HEK293T (cell line): ENCODE measurements around the gene TAGLN3.

ENCODE experiments used
- CTCF ChIA-PET: fragments of 350-600 bp; formaldehyde crosslinking; extraction: SDS; loops from one replicate; lab custom pipeline; 2021; ENCODE audit warnings: antibody characterized with exemption, inconsistent platforms; lab: Yijun Ruan, JAX
- POLR2A ChIA-PET: fragments of 350-600 bp; formaldehyde crosslinking; extraction: SDS; loops from one replicate; lab custom pipeline; 2020; ENCODE audit warnings: antibody characterized with exemption, inconsistent platforms; lab: Yijun Ruan, JAX
- DNase-seq: peaks from one replicate; pipeline ENCODE4 v3.0.0; 2012; ENCODE audit warnings: mixed read lengths; ENCODE audit errors: extremely low spot score
- ARNT ChIP-seq: fragments of 450-650 bp; IDR thresholded peaks from 2 replicates; pipeline ENCODE4 v1.6.1; 2017; ENCODE audit warnings: mild to moderate bottlenecking
- BHLHE40 ChIP-seq: fragments of 450-650 bp; IDR thresholded peaks from 2 replicates; pipeline ENCODE4 v1.6.1; 2016; ENCODE audit warnings: mild to moderate bottlenecking, moderate library complexity, borderline replicate concordance
- CTBP1 ChIP-seq: fragments of 450-650 bp; IDR thresholded peaks from 2 replicates; pipeline ENCODE4 v1.6.1; 2016; ENCODE audit warnings: borderline replicate concordance
- ELF4 ChIP-seq: fragments of 450-650 bp; IDR thresholded peaks from 2 replicates; pipeline ENCODE4 v1.6.1; 2017; ENCODE audit warnings: antibody characterized with exemption
- FOXA1 ChIP-seq: fragments of 450-650 bp; IDR thresholded peaks from 2 replicates; pipeline ENCODE4 v1.6.1; 2016; ENCODE audit warnings: mild to moderate bottlenecking
- FOXK2 ChIP-seq: fragments of 450-650 bp; IDR thresholded peaks from 2 replicates; pipeline ENCODE4 v1.6.1; 2016; ENCODE audit warnings: mild to moderate bottlenecking
- FOXM1 ChIP-seq: fragments of 450-650 bp; IDR thresholded peaks from 2 replicates; pipeline ENCODE4 v1.6.1; 2017; ENCODE audit warnings: mild to moderate bottlenecking, borderline replicate concordance
- HDGF ChIP-seq: fragments of 450-650 bp; IDR thresholded peaks from 2 replicates; pipeline ENCODE4 v1.6.1; 2017; ENCODE audit warnings: antibody characterized with exemption, borderline replicate concordance
- L3MBTL2 ChIP-seq: fragments of 450-650 bp; conservative IDR thresholded peaks from 2 replicates; pipeline ENCODE4 v1.6.1; 2016; ENCODE audit warnings: mild to moderate bottlenecking
- LEF1 ChIP-seq: fragments of 450-650 bp; IDR thresholded peaks from 2 replicates; pipeline ENCODE4 v1.6.1; 2017; ENCODE audit warnings: mild to moderate bottlenecking, borderline replicate concordance
- NFRKB ChIP-seq: fragments of 450-650 bp; IDR thresholded peaks from 2 replicates; pipeline ENCODE4 v1.6.1; 2016; ENCODE audit warnings: mild to moderate bottlenecking, moderate library complexity
- PKNOX1 ChIP-seq: fragments of 450-650 bp; IDR thresholded peaks from 2 replicates; pipeline ENCODE4 v1.6.1; 2016
- SP1 ChIP-seq: fragments of 450-650 bp; IDR thresholded peaks from 2 replicates; pipeline ENCODE4 v1.6.1; 2017
- SUZ12 ChIP-seq: fragments of 450-650 bp; IDR thresholded peaks from 2 replicates; pipeline ENCODE4 v1.6.1; 2016; ENCODE audit warnings: mild to moderate bottlenecking
- TARDBP ChIP-seq: fragments of 450-650 bp; IDR thresholded peaks from 2 replicates; pipeline ENCODE4 v1.6.1; 2016
- ZNF384 ChIP-seq: fragments of 450-650 bp; IDR thresholded peaks from 2 replicates; pipeline ENCODE4 v1.6.1; 2016

Gene TAGLN3

DNA sequence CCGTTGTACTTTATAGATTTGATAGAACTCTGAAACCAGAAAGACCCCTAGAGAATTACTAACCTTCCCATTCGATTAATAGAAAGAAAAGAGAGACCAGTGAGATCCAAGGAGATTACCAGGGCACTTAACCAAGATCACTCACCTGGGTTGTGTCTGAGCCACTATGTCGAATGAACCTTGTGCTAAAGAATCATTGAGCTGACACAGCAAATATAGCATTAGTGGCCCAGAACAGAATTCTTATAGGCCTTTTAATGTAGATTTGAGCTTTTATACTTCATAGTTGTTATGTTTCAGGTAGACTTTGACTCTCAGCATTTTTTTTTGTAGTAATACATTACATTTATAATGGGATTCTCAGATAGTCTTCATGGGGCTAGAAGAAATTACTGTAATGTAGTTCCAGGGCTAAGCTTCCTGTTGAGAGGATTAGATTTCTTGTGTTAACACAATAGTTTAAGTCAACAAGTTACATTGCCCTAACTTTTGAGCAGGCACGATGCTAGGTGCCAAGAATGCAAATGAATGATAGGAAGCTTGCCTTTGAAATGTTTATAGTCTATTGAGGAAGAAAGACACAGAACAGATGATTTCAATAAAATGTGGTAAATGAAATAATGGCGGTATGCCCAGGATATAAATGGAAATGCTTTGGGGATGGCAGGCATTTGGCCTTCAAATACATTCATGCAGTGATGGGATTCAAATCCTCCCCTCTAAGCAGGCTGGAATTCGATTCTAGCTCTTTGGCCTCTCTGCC lies 44.3 kb upstream of the TAGLN3 start:
- ChIA-PET POLR2A (interaction anchor here (1.2 kb wide), 1 partner anchor 24 kb away, joined by 3 read pairs; the partner anchor contains the start of gene ABHD10), CTCF (interaction anchor here (0.9 kb wide), 1 partner anchor 8 kb away, joined by 3 read pairs; no protein-coding TSS in a partner anchor)
- TF ChIP-seq FOXA1 (no peak), TARDBP (no peak)
- no peak for DNase-seq

DNA sequence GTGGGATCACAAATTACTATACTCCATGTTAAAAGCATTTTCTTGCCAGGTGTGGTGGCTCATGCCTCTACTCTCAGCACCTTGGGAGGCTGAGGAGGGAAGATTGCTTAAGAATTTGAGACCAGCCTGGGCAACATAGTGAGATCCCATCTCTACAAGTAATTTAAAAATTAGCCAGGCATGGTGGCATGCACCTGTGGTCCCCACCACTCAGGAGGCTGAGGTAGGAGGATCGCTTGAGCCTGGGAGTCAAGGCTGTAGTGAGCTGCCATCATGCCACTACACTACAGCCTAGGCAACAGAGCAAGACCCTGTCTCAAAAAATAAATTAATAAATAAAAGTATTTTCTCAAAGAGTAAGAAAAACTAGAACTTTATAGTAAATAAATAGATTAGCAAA lies 42.8 kb upstream of the TAGLN3 start:
- ChIA-PET CTCF (no interaction called here), POLR2A (no interaction called here)
- TF ChIP-seq FOXM1 = no peak
- no peak for TF ChIP-seq SP1
- no peak for TF ChIP-seq L3MBTL2
- TF ChIP-seq FOXK2 = no peak
- no peak for TF ChIP-seq FOXA1
- no peak for TF ChIP-seq NFRKB
- DNase-seq = no peak

DNA sequence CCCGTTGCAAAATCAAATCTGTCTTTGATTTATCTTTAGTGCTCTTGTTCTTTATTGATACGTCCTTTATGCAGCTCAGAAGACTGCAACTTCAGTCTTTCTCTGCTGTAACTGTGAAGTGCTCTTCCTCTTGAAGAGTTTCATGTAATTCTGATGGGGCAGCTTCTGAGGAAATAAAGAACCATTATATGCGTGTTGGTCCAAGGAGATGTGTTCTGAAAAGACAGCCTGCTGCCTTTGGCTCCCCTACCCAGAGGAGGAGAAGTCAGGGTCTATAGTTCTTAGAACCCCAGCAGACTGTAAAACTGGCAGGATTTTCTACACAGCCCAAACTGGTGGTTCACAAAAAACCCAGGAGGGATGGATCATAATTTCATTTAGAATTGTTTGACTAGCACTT lies 42.3 kb upstream of the TAGLN3 start:
- TF ChIP-seq FOXA1 (no peak), ZNF384 (no peak), CTBP1 (no peak), HDGF (no peak), LEF1 (no peak), ELF4 (no peak), PKNOX1 (no peak), SUZ12 (no peak), BHLHE40 (no peak), FOXM1 (no peak), FOXK2 (no peak), L3MBTL2 (no peak), ARNT (no peak), NFRKB (no peak), SP1 (no peak), TARDBP (no peak)
- ChIA-PET CTCF (no interaction called here), POLR2A (no interaction called here)
- DNase-seq = no peak

- ChIA-PET CTCF (interaction anchor here (1.3 kb wide), 1 partner anchor 11 kb away, joined by 3 read pairs; no protein-coding TSS in a partner anchor), POLR2A (no interaction called here)
- DNase-seq = no peak
- TF ChIP-seq SP1 = no peak
- TF ChIP-seq FOXK2 = no peak
- TF ChIP-seq L3MBTL2 = no peak
- TF ChIP-seq TARDBP = no peak
- no peak for TF ChIP-seq LEF1
- no peak for TF ChIP-seq ELF4
- no peak for TF ChIP-seq HDGF
- TF ChIP-seq ARNT = no peak
- TF ChIP-seq FOXM1 = no peak
- no peak for TF ChIP-seq FOXA1
- no peak for TF ChIP-seq BHLHE40
- TF ChIP-seq SUZ12 = no peak
- TF ChIP-seq PKNOX1 = no peak
- no peak for TF ChIP-seq NFRKB
- TF ChIP-seq ZNF384 = no peak
- TF ChIP-seq CTBP1 = no peak
Measured at GRCh38 chr3:111956995-111957734, 41.6 kb upstream of the TAGLN3 start.

DNA sequence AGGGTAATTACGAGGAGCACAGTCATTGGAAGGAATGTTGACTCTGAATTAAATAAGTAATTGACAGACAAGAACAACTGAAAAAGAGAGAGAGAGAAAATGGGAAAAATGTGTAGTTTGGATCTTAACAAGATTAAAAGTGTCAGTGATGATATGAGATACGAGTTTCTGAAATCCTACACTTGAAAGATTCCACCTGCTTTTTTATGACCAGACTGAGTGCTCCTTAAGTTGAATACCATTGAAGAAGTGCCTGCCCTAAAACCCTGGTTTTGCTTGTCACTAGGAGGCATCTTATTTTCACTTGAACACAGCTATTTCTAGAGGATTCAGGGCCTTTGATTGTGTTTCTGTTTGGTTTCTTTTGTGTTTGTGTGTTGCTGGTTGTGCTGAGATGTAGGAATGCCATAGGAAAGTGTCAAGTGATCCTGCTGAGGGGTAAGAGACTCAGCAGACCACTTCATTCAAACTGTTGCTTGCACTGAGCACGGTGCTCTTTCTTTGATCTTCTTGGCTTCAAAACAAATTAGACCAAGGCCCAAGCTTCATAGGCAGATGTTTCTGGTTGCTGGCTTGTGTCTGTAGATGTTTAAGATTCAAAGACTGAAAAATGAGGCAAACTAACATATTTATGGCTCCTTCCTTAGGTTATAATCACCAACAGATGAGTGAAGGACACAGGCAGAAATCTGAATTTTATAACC lies 37.1 kb upstream of the TAGLN3 start:
- CTCF ChIA-PET = interaction anchor here (0.7 kb wide), 1 partner anchor 244 kb away, joined by 3 read pairs; no protein-coding TSS in a partner anchor
- POLR2A ChIA-PET = interaction anchor here (1.1 kb wide), 1 partner anchor 17 kb away, joined by 3 read pairs; the partner anchor contains the start of gene ABHD10
- TF ChIP-seq SP1 (no peak), HDGF (no peak), ARNT (no peak), L3MBTL2 (no peak), LEF1 (no peak), FOXA1 (no peak), FOXK2 (no peak), PKNOX1 (no peak), TARDBP (no peak), FOXM1 (no peak)
- DNase-seq = no peak

DNA sequence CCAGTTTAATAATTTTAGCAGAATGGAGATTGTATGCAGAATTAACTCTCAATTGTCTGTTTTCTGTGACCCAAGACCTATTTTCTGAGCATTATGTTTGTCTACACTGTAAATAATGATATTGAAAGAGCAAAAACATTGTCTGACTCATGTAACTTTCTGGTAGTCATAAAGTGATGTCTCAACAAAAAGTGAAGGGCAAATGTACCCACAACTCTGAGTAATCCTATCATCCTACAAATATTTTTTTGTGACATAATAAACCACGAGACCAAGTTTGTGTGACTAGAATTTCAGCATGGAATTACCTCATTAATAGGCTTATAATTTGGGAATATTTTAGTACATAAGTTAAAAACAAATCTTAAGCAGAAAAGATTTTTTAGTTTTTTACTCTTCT lies 35.3 kb upstream of the TAGLN3 start:
- no peak for DNase-seq
- POLR2A ChIA-PET = no interaction called here
- TF ChIP-seq SP1 (no peak), L3MBTL2 (no peak), FOXK2 (no peak), CTBP1 (no peak), ELF4 (no peak), SUZ12 (no peak), PKNOX1 (no peak), HDGF (no peak)
- CTCF ChIA-PET = interaction anchor here (1.3 kb wide), 1 partner anchor 9 kb away, joined by 3 read pairs; no protein-coding TSS in a partner anchor
